Measurements from ENCODE around the gene PCSK4. TPM values are rescaled to one million over a fixed set of nuclear protein-coding genes. Genes with fewer than 3 reads are reported as not detected.

Gene PCSK4
- total RNA-seq, 1 experiment from 2014 or later, result 11.1 TPM

GRCh38 chr19:1522838-1523237, 32.7 kb upstream of the PCSK4 start:
- H4K20me1 ChIP-seq (ENCODE audit: insufficient read depth), result no peaks in the 10 kb centered on the region
- CTCF ChIA-PET, result no interaction called here
- H3K4me1 ChIP-seq (ENCODE audit: control insufficient read depth in 1 of 2, insufficient read depth in 2 of 2, low read length in 2 of 2), result no peaks in the 10 kb centered on the region
- TF ChIP-seq SRF (IDR thresholded peaks at IDR 0.05; ENCODE audit: low read depth) (no peak), POLR2AphosphoS5 (IDR thresholded peaks at IDR 0.05; ENCODE audit: low read depth, low read length) (no peak), ZNF274 (IDR thresholded peaks at IDR 0.05; ENCODE audit: low read depth, low read length) (no peak), ELF1 (IDR thresholded peaks at IDR 0.05; ENCODE audit: borderline replicate concordance, low read depth) (no peak), EZH2 (IDR thresholded peaks at IDR 0.05) (no peak), CTCF (IDR thresholded peaks at IDR 0.05 in 2 of 3, conservative IDR thresholded peaks at IDR 0.05 in 1 of 3; ENCODE audit: borderline replicate concordance in 1 of 3, insufficient read depth in 1 of 3, low read depth in 2 of 3, low read length in 2 of 3) (no peak), EZH2phosphoT487 (IDR thresholded peaks at IDR 0.05; ENCODE audit: borderline replicate concordance) (no peak), JUND (IDR thresholded peaks at IDR 0.05) (no peak), CBX3 (IDR thresholded peaks at IDR 0.05; ENCODE audit: low read depth) (no peak), ZBTB33 (IDR thresholded peaks at IDR 0.05; ENCODE audit: extremely low read depth, insufficient replicate concordance, low read length) (no peak)
- DNase-seq (ENCODE audit: low read depth, low spot score) (no peak), ATAC-seq (no peak)
- RAD21 ChIA-PET (ENCODE audit: low non-redundant PET in 1 of 2, low total read pairs in 2 of 2, uncharacterized antibody in 2 of 2, unreplicated experiment in 2 of 2), result no interaction called here
- no TSS peak for BruUV-seq (replicated peaks)
- no peak overlapping the region for H3K4me2 ChIP-seq (ENCODE audit: low read length)
- H3K27ac ChIP-seq (ENCODE audit: low read depth, low read length), result no peak overlapping the region
- intact Hi-C loops (cut with micrococcal nuclease), result no loop called here
- H3K9ac ChIP-seq (ENCODE audit: low read length), result no peak overlapping the region
- no peaks in the 10 kb centered on the region for H3K79me2 ChIP-seq (ENCODE audit: insufficient read depth, low read length)
- H3K9me3 ChIP-seq (ENCODE audit: control insufficient read depth in 1 of 2, insufficient read depth in 1 of 2, low read depth in 1 of 2, low read length in 2 of 2), result no peaks in the 10 kb centered on the region
- H3K27me3 ChIP-seq (ENCODE audit: insufficient read depth, low read length), result no peaks in the 10 kb centered on the region
- POLR2A ChIA-PET, result no interaction called here
- H2AFZ ChIP-seq (ENCODE audit: low read depth, low read length, poor library complexity, severe bottlenecking), result no peak overlapping the region
- no peaks in the 10 kb centered on the region for H3K9me2 ChIP-seq (ENCODE audit: insufficient read depth)
- no peaks in the 10 kb centered on the region for H3K36me3 ChIP-seq (ENCODE audit: control insufficient read depth in 1 of 2, insufficient read depth in 2 of 2, low read length in 2 of 2)
- no peak overlapping the region for H3K4me3 ChIP-seq (replicated peaks in 1 of 2; ENCODE audit: low read depth in 1 of 2, low read length in 2 of 2)
